ENCODE measurements around the gene USP3. TPM values are rescaled to one million over a fixed set of nuclear protein-coding genes. Genes with fewer than 3 reads are reported as not detected.

USP3 gene
- total and polyA plus RNA-seq, 10 of the 15 experiments (the other 5 are each of a cell fraction or from before 2014, with no cell fraction given), result 23.8 to 64.5 (median 50.3) TPM

- H3K4me1 ChIP-seq (ENCODE audit: control insufficient read depth, insufficient read depth, low read length), result peaks cover 88% of the 10 kb centered on the region
- FAIRE-seq (no peak), ATAC-seq (no peak), DNase-seq (ENCODE audit: low read depth, low spot score) (no peak)
- no peaks in the 10 kb centered on the region for H3K36me3 ChIP-seq (ENCODE audit: control insufficient read depth in 2 of 2, insufficient read depth in 2 of 2, low read length in 1 of 2)
- intact Hi-C loops (cut with micrococcal nuclease; ENCODE audit: unreplicated experiment) (no loop called here), in situ Hi-C loops (cut with MboI) (loop anchor here (25.0 kb wide), 1 partner anchor 1407 kb away; no protein-coding TSS in a partner anchor)
- H3K9ac ChIP-seq (ENCODE audit: control insufficient read depth, insufficient read depth, low read length), result no peak overlapping the region
- RAD21 ChIA-PET (ENCODE audit: unreplicated experiment), result interaction anchor here (0.7 to 8.5 kb wide), 9 partner anchors 8 to 179 kb away, joined by 3 to 144 read pairs (median 6); partner anchors contain the start of gene USP3
- SMC1A ChIA-PET (ENCODE audit: uncharacterized antibody, unreplicated experiment), result interaction anchor here (0.5 to 8.0 kb wide), 11 partner anchors 8 to 503 kb away, joined by 3 to 151 read pairs (median 8); partner anchors contain the start of genes FBXL22 and USP3
- no TSS peak for BruUV-seq (replicated peaks)
- H3K4me3 ChIP-seq, result 0 out of 2 replicates have a peak overlapping the region, but pooled peaks have one; percentile 4
- no peak overlapping the region; the same call in 1 of the 2 replicates for H2AFZ ChIP-seq (ENCODE audit: control insufficient read depth, low read depth, low read length)
- peak overlapping the region; percentile 77 for H3K27ac ChIP-seq (ENCODE audit: control insufficient read depth, insufficient read depth)
- H3K79me2 ChIP-seq (ENCODE audit: control insufficient read depth, insufficient read depth, low read length), result no peaks in the 10 kb centered on the region; the same call in none of the 2 replicates
- no peaks in the 10 kb centered on the region for H3K9me3 ChIP-seq (replicated peaks; ENCODE audit: control insufficient read depth, insufficient read depth, low read length)
- H3K27me3 ChIP-seq (replicated peaks in 1 of 2; ENCODE audit: control insufficient read depth in 2 of 2, insufficient read depth in 2 of 2, low read length in 1 of 2), result no peaks in the 10 kb centered on the region
- peak overlapping the region; percentile 73 for H3K4me2 ChIP-seq (ENCODE audit: control insufficient read depth, insufficient read depth)
- CTCF ChIA-PET, result interaction anchor here (0.8 to 2.2 kb wide), 7 partner anchors 14 to 119 kb away, joined by 3 to 13 read pairs (median 4); partner anchors contain the start of gene USP3
- POLR2A ChIA-PET, result interaction anchor here (1.2 to 9.7 kb wide), 4 partner anchors 9 to 24 kb away, joined by 4 to 110 read pairs (median 32); partner anchors contain the start of gene USP3
- 31% methylated on average over 2 of the region's 2 CpGs for WGBS (ENCODE audit: insufficient coverage, insufficient replicate concordance, low lambda C conversion rate, missing lambda C conversion rate)
- no peaks in the 10 kb centered on the region for H4K20me1 ChIP-seq (ENCODE audit: control insufficient read depth, insufficient read depth)
- TF ChIP-seq WRNIP1 (IDR thresholded peaks at IDR 0.05; ENCODE audit: borderline replicate concordance, low read depth, low read length) (0 out of 2 replicates have a peak, but pooled peaks have one; percentile 60), ETV6 (conservative IDR thresholded peaks at IDR 0.05 in 1 of 2, IDR thresholded peaks at IDR 0.05 in 1 of 2; ENCODE audit: borderline replicate concordance in 1 of 2, low read depth in 1 of 2) (no peak), SMARCA5 (IDR thresholded peaks at IDR 0.05) (0 out of 2 replicates have a peak, but pooled peaks have one; percentile 0)
- TF ChIP-seq, protein P1, sequence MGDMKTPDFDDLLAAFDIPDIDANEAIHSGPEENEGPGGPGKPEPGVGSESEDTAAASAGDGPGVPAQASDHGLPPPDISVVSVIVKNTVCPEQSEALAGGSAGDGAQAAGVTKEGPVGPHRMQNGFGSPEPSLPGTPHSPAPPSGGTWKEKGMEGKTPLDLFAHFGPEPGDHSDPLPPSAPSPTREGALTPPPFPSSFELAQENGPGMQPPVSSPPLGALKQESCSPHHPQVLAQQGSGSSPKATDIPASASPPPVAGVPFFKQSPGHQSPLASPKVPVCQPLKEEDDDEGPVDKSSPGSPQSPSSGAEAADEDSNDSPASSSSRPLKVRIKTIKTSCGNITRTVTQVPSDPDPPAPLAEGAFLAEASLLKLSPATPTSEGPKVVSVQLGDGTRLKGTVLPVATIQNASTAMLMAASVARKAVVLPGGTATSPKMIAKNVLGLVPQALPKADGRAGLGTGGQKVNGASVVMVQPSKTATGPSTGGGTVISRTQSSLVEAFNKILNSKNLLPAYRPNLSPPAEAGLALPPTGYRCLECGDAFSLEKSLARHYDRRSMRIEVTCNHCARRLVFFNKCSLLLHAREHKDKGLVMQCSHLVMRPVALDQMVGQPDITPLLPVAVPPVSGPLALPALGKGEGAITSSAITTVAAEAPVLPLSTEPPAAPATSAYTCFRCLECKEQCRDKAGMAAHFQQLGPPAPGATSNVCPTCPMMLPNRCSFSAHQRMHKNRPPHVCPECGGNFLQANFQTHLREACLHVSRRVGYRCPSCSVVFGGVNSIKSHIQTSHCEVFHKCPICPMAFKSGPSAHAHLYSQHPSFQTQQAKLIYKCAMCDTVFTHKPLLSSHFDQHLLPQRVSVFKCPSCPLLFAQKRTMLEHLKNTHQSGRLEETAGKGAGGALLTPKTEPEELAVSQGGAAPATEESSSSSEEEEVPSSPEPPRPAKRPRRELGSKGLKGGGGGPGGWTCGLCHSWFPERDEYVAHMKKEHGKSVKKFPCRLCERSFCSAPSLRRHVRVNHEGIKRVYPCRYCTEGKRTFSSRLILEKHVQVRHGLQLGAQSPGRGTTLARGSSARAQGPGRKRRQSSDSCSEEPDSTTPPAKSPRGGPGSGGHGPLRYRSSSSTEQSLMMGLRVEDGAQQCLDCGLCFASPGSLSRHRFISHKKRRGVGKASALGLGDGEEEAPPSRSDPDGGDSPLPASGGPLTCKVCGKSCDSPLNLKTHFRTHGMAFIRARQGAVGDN (IDR thresholded peaks at IDR 0.05), result peak; percentile 57; the same call in 1 of the 2 replicates
Observed at GRCh38 chr15:63480441-63480821, 24.0 kb upstream of the USP3 start.
